GM12878 (cell line): ENCODE data around the gene CHD9. TPM values are rescaled to one million over a fixed set of nuclear protein-coding genes. Genes with fewer than 3 reads are reported as not detected.
"Not testable (repeated sequence)": the region's sequence is repeated elsewhere in the genome, so short reads cannot be mapped to it uniquely, and the experiment has no call there.

Experiments
- ATAC-seq: fragments of 200-7000 bp; cut with Tn5 transposase; 3 replicates; pipeline ENCODE4 v1.9.1; 2020; ENCODE audit warnings: mild to moderate bottlenecking, moderate library complexity
- BruUV-seq: library from RNA; stranded (reverse); fragments of 400-500 nt; replicated peaks from 2 replicates; lab custom pipeline; 2021; lab: Mats Ljungman, UMichigan
- CTCF ChIA-PET: fragments of 300-600 bp; sonication (Branson Sonifier 250); formaldehyde crosslinking; extraction: SDS; loops from one replicate; lab custom pipeline; 2021; ENCODE audit warnings: inconsistent platforms; lab: Yijun Ruan, JAX
- POLR2A ChIA-PET: fragments of 350-600 bp; formaldehyde crosslinking; extraction: SDS; loops from one replicate; lab custom pipeline; 2021; ENCODE audit warnings: inconsistent platforms; lab: Charles Lee
- RAD21 ChIA-PET: fragments of 300-600 bp; sonication (Branson Sonifier 250); formaldehyde crosslinking; loops from one replicate; lab custom pipeline; 2023; ENCODE audit warnings: antibody characterized with exemption; ENCODE audit not compliant: unreplicated experiment; lab: Charles Lee
- SMC1A ChIA-PET: fragments of 300-600 bp; sonication (Branson Sonifier 250); formaldehyde crosslinking; loops from one replicate; lab custom pipeline; 2023; ENCODE audit not compliant: unreplicated experiment, uncharacterized antibody; lab: Charles Lee
- DNase-seq: peaks from one replicate; pipeline ENCODE4 v3.0.0-alpha.2; 2011; ENCODE audit warnings: low read depth, low spot score
- FAIRE-seq: peaks from 3 replicates; lab custom pipeline; 2011; peaks lifted over from hg19 to GRCh38; lab: Jason Lieb, UNC
- H2AFZ ChIP-seq: 2 replicates; pipeline ENCODE4 v1.6.0; 2011; ENCODE audit warnings: low read depth, low read length, control low read depth; ENCODE audit not compliant: control insufficient read depth
- H3K27ac ChIP-seq: 2 replicates; pipeline ENCODE4 v1.5.1; 2011; ENCODE audit warnings: control low read depth; ENCODE audit not compliant: control insufficient read depth, insufficient read depth
- H3K27me3 ChIP-seq, 2 experiments: replicated peaks in 1 of 2; 2 replicates each; pipeline versions ENCODE4 v1.6.0 to v1.6.1; 2011; ENCODE audit warnings: low read length in 1 of 2; ENCODE audit not compliant: control insufficient read depth in 2 of 2, insufficient read depth in 2 of 2
- H3K36me3 ChIP-seq, 2 experiments: 2 replicates each; pipeline ENCODE4 v1.5.1; 2011; ENCODE audit warnings: low read length in 1 of 2; ENCODE audit not compliant: control insufficient read depth in 2 of 2, insufficient read depth in 2 of 2
- H3K4me1 ChIP-seq: 2 replicates; pipeline ENCODE4 v1.6.1; 2011; ENCODE audit warnings: mild to moderate bottlenecking, low read length, moderate library complexity, mixed read lengths; ENCODE audit not compliant: control insufficient read depth, insufficient read depth
- H3K4me2 ChIP-seq: 2 replicates; pipeline ENCODE4 v1.6.0; 2011; ENCODE audit warnings: control low read depth; ENCODE audit not compliant: control insufficient read depth, insufficient read depth
- H3K4me3 ChIP-seq: fragments of 200-600 bp; sonication (generic); 2 replicates; pipeline ENCODE4 v1.5.1; 2016
- H3K79me2 ChIP-seq: 2 replicates; pipeline ENCODE4 v1.6.0; 2011; ENCODE audit warnings: low read length; ENCODE audit not compliant: control insufficient read depth, insufficient read depth
- H3K9ac ChIP-seq: 2 replicates; pipeline ENCODE4 v1.8.0; 2011; ENCODE audit warnings: low read length, control low read depth, mixed read lengths; ENCODE audit not compliant: control insufficient read depth, insufficient read depth
- H3K9me3 ChIP-seq: replicated peaks from 3 replicates; pipeline ENCODE4 v1.5.1; 2011; ENCODE audit warnings: mild to moderate bottlenecking, low read length; ENCODE audit not compliant: control insufficient read depth, insufficient read depth
- H4K20me1 ChIP-seq: 2 replicates; pipeline ENCODE4 v1.6.0; 2011; ENCODE audit not compliant: control insufficient read depth, insufficient read depth
- CBX5 ChIP-seq: sonication (generic); IDR thresholded peaks from 2 replicates; pipeline ENCODE4 v1.6.1; 2016; ENCODE audit warnings: low read depth, moderate library complexity, mild to moderate bottlenecking, inconsistent platforms
- CHD2 ChIP-seq: IDR thresholded peaks from 2 replicates; pipeline ENCODE4 v1.6.1; 2011; ENCODE audit warnings: low read depth, low read length, improper control_type of control experiment, borderline replicate concordance
- EGR1 ChIP-seq, 2 experiments: IDR thresholded peaks; 1 replicate in 1 of 2; 2 replicates in 1 of 2; pipeline ENCODE4 v1.6.1; 2011 to 2012; ENCODE audit warnings: low read depth in 2 of 2, low read length in 2 of 2, borderline replicate concordance in 1 of 2, mild to moderate bottlenecking in 1 of 2, moderate library complexity in 1 of 2
- IKZF2 ChIP-seq, 2 experiments: fragments of 450-650 bp; IDR thresholded peaks; 2 replicates each; pipeline ENCODE4 v1.6.1; 2017; ENCODE audit warnings: mild to moderate bottlenecking in 2 of 2, moderate library complexity in 2 of 2
- NFYA ChIP-seq: IDR thresholded peaks from 2 replicates; pipeline ENCODE4 v1.6.1; 2011; ENCODE audit warnings: low read depth, mild to moderate bottlenecking, low read length, improper control_type of control experiment, borderline replicate concordance
- POU2F2 ChIP-seq: IDR thresholded peaks from 3 replicates; pipeline ENCODE4 v1.6.1; 2011; ENCODE audit warnings: low read depth, mild to moderate bottlenecking, low read length, borderline replicate concordance
- ZNF384 ChIP-seq: IDR thresholded peaks from 2 replicates; pipeline ENCODE4 v1.6.1; 2012; ENCODE audit warnings: low read depth, mild to moderate bottlenecking, low read length, improper control_type of control experiment, borderline replicate concordance
- WGBS: methylation state at CpG from one replicate; pipeline ENCODE4 v1.1.6; 2016; ENCODE audit warnings: low lambda C conversion rate; ENCODE audit not compliant: insufficient replicate concordance, insufficient coverage; ENCODE audit errors: missing lambda C conversion rate; 5-methylcytosine and 5-hydroxymethylcytosine counted together
- in situ Hi-C: fragments of 300-500 bp; cut with MboI; formaldehyde crosslinking; loops from 9 replicates; pipeline ENCODE4 v1.14.3; 2018; ENCODE audit warnings: mixed read lengths
- intact Hi-C: fragments of 100-400 bp; cut with micrococcal nuclease; formaldehyde crosslinking; loops from one replicate; pipeline ENCODE4 v1.14.2; 2022; ENCODE audit not compliant: unreplicated experiment
- polyA plus RNA-seq, 11 experiments: library from polyadenylated mRNA; depleted of rRNA in 4 of 11; unstranded in 6 of 11; stranded (reverse) in 5 of 11; fragments of >200 nt; fragmentation: Nextera tagmentation in 4 of 11; fragmentation: Illumina TruSeq in 1 of 11; extraction: Ambion mirVana in 4 of 11; extraction: Trizol in 1 of 11; gene quantifications; 1 replicate in 1 of 11; 2 replicates in 10 of 11; pipeline versions ENCODE4 v1.2.1 to v1.2.3, GENCODE V29; 2011 to 2016; ENCODE audit warnings: inconsistent platforms in 2 of 11, missing spikeins in 2 of 11, low read depth in 1 of 11
- total RNA-seq, 4 experiments: library from RNA; depleted of rRNA in 3 of 4; stranded (reverse); fragments of >200 nt in 3 of 4; fragmentation: Illumina TruSeq in 1 of 4; extraction: Trizol in 1 of 4; gene quantifications; 2 replicates each; pipeline versions ENCODE4 v1.2.1 to v1.2.3, GENCODE V29; 2013 to 2021

Gene CHD9
- total and polyA plus RNA-seq, 10 of the 15 experiments (the other 5 are each of a cell fraction or from before 2014, with no cell fraction given), result 29.2 to 95.7 (median 54.3) TPM

GRCh38 chr16:53185741-53186140 is 130.9 kb downstream of the CHD9 start:
- BruUV-seq, H3K4me3 ChIP-seq, H2AFZ ChIP-seq, CTCF ChIA-PET, RAD21 ChIA-PET, DNase-seq, POLR2A ChIA-PET, SMC1A ChIA-PET, H3K27ac ChIP-seq, H3K9ac ChIP-seq, H4K20me1 ChIP-seq, H3K27me3 ChIP-seq, H3K36me3 ChIP-seq, ATAC-seq, H3K79me2 ChIP-seq, intact Hi-C loops, H3K4me2 ChIP-seq, H3K4me1 ChIP-seq, FAIRE-seq, in situ Hi-C loops: not testable (repeated sequence)
- 98% methylated on average over 3 of the region's 3 CpGs for WGBS
- TF ChIP-seq CBX5, result peak; percentile 68; the same call in 1 of the 2 replicates
- peaks cover 25% of the 10 kb centered on the region for H3K9me3 ChIP-seq

GRCh38 chr16:53187775-53188174 is 133.0 kb downstream of the CHD9 start:
- TF ChIP-seq POU2F2, result no peak
- TF ChIP-seq IKZF2 (IDR thresholded peaks at IDR 0.05), result no peak
- TF ChIP-seq EGR1 (IDR thresholded peaks at IDR 0.05; ENCODE audit: borderline replicate concordance in 1 of 2, low read depth in 2 of 2, low read length in 2 of 2), result no peak
- no peak for TF ChIP-seq ZNF384
- no peak for TF ChIP-seq NFYA
- no peak for TF ChIP-seq CHD2
- Histone ChIP-seq H2AFZ (no peak overlapping the region), H3K79me2 (peaks cover 3% of the 10 kb centered on the region; the same call in 1 of the 2 replicates), H3K9ac (no peak overlapping the region), H3K9me3 (peaks cover 25% of the 10 kb centered on the region), H3K4me1 (no peaks in the 10 kb centered on the region), H3K27ac (no peak overlapping the region), H4K20me1 (no peaks in the 10 kb centered on the region), H3K27me3 (no peaks in the 10 kb centered on the region), H3K36me3 (peaks cover 4 to 5% of the 10 kb centered on the region in 2 experiments; a peak in 3 of 4 replicates), H3K4me3 (no peak overlapping the region), H3K4me2 (no peak overlapping the region)
- ChIA-PET RAD21 (no interaction called here), SMC1A (interaction anchor here (1.1 kb wide), 1 partner anchor 14 kb away, joined by 3 read pairs; no protein-coding TSS in a partner anchor), POLR2A (no interaction called here), CTCF (no interaction called here)
- WGBS, result 90% methylated on average over 1 of the region's 1 CpG
- FAIRE-seq (peak; percentile 23), ATAC-seq (no peak), DNase-seq (no peak)
- no TSS peak for BruUV-seq
- intact Hi-C loops, result no loop called here
- in situ Hi-C loops, result no loop called here
